ENCODE results near the gene ALDH1L2. TPM values are rescaled to one million over a fixed set of nuclear protein-coding genes. Genes with fewer than 3 reads are reported as not detected.

The ALDH1L2 gene
- total RNA-seq, 1 experiment from 2014 or later = 1.9 TPM

- Mint-ChIP-seq H3K27me3 (ENCODE audit: low read depth) (no peaks in the 10 kb centered on the region; the same call in 1 of the 2 replicates), H3K4me1 (no peaks in the 10 kb centered on the region), H3K27ac (no peak overlapping the region), H3K36me3 (ENCODE audit: insufficient read depth in 1 of 3, low read depth in 3 of 3) (no peaks in the 10 kb centered on the region), H3K4me3 (no peak overlapping the region), H3K9me3 (no peaks in the 10 kb centered on the region)
- H3K9ac ChIP-seq (ENCODE audit: extremely low read depth, insufficient read length, low read length) = no peak overlapping the region
- DNase-seq = no peak
- no peak overlapping the region for H4K8ac ChIP-seq (replicated peaks; ENCODE audit: insufficient read length, low read depth, low read length)
- no peak overlapping the region for H4K91ac ChIP-seq (ENCODE audit: insufficient read length, low read depth, low read length)
- no peak overlapping the region for H2AFZ ChIP-seq (ENCODE audit: low read length)
- H3K4me2 ChIP-seq (ENCODE audit: insufficient read depth, insufficient read length, low read length) = no peak overlapping the region
- no peak overlapping the region for H3K4ac ChIP-seq (ENCODE audit: low read depth, low read length)
- H2BK20ac ChIP-seq (ENCODE audit: low read depth, low read length, poor library complexity, severe bottlenecking) = no peak overlapping the region
- H2BK15ac ChIP-seq (ENCODE audit: low read depth, low read length) = no peak overlapping the region
- no peak overlapping the region for H3K14ac ChIP-seq (ENCODE audit: insufficient read depth, low read length)
- no peak overlapping the region for H3K27ac ChIP-seq (ENCODE audit: insufficient read length, low read depth, low read length)
- H2BK5ac ChIP-seq (ENCODE audit: insufficient read length, low read length) = no peak overlapping the region
- H3K23ac ChIP-seq (ENCODE audit: insufficient read length, low read depth, low read length) = no peak overlapping the region
- H3K9me3 ChIP-seq (ENCODE audit: control insufficient read depth, low read depth, low read length) = no peaks in the 10 kb centered on the region
- H3K18ac ChIP-seq (ENCODE audit: insufficient read length, low read depth, low read length) = no peak overlapping the region
- no peak overlapping the region for H3K56ac ChIP-seq (ENCODE audit: insufficient read length, low read depth, low read length)
- H4K20me1 ChIP-seq (ENCODE audit: control insufficient read depth, insufficient read depth, insufficient read length) = no peaks in the 10 kb centered on the region
- no peak overlapping the region for H2AK5ac ChIP-seq (ENCODE audit: insufficient read length, low read length)
- H3K79me1 ChIP-seq (ENCODE audit: insufficient read depth, low read depth, low read length, poor library complexity, severe bottlenecking) = no peaks in the 10 kb centered on the region
- no peaks in the 10 kb centered on the region for H3K79me2 ChIP-seq (ENCODE audit: insufficient read depth, low read length)
- no peaks in the 10 kb centered on the region for H3K4me1 ChIP-seq (ENCODE audit: insufficient read depth, low read length)
- H3T11ph ChIP-seq (ENCODE audit: low read length) = no peak overlapping the region
- H3K27me3 ChIP-seq (ENCODE audit: insufficient read depth, low read length) = no peaks in the 10 kb centered on the region
- no peak for TF ChIP-seq CTCF (conservative IDR thresholded peaks at IDR 0.05)
- H3K23me2 ChIP-seq (ENCODE audit: insufficient read length, low read depth, low read length, poor library complexity, severe bottlenecking) = peaks cover 3% of the 10 kb centered on the region
- no peak overlapping the region for H2BK12ac ChIP-seq (ENCODE audit: insufficient read length, low read depth, low read length)
- H4K5ac ChIP-seq (ENCODE audit: insufficient read length, low read depth, low read length) = no peak overlapping the region
- no CpG with 5 or more reads among the region's 7 CpGs for WGBS (ENCODE audit: extremely low coverage, insufficient read length, low lambda C conversion rate)
- H2BK120ac ChIP-seq (ENCODE audit: low read depth, low read length, poor library complexity, severe bottlenecking) = no peak overlapping the region
Observed at GRCh38 chr12:104974626-104975290, 109.5 kb downstream of the ALDH1L2 start.

Measured in H9 (cell line).